AG10803 (cell line): ENCODE measurements around the gene DMAC1.

Experiments
- DNase-seq: peaks from one replicate; pipeline ENCODE4 v3.0.0; 2010; ENCODE audit warnings: low read depth
- H3K4me3 ChIP-seq: 2 replicates; pipeline ENCODE4 v1.5.1; 2011; ENCODE audit warnings: mild to moderate bottlenecking, low read length, control low read depth
- TF ChIP-seq, protein P1 (sequence below): conservative IDR thresholded peaks from 2 replicates; pipeline ENCODE4 v1.5.1; 2011; ENCODE audit warnings: mild to moderate bottlenecking, low read length, control low read depth, inconsistent platforms

DMAC1 gene

DNA sequence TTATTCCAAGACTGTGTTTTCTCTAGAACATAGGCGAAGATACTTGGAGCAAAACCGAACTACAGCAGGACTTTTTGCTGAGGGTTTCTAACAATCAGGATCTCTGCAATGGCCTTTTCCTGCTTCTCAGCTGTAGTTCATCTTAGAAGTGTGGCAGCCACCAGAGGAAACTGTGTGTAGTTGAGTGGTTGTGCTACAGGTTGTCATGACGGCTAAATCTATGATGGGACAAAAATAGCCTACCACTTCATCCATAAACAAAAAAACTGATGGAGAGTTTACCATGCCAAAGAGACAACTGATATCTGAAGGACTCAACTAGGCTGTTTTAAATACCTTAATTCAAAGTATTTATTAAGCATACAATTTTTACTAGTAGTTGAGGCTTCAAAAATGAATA is 28.2 kb upstream of the DMAC1 start:
- no peak overlapping the region for H3K4me3 ChIP-seq
- TF ChIP-seq, protein P1, sequence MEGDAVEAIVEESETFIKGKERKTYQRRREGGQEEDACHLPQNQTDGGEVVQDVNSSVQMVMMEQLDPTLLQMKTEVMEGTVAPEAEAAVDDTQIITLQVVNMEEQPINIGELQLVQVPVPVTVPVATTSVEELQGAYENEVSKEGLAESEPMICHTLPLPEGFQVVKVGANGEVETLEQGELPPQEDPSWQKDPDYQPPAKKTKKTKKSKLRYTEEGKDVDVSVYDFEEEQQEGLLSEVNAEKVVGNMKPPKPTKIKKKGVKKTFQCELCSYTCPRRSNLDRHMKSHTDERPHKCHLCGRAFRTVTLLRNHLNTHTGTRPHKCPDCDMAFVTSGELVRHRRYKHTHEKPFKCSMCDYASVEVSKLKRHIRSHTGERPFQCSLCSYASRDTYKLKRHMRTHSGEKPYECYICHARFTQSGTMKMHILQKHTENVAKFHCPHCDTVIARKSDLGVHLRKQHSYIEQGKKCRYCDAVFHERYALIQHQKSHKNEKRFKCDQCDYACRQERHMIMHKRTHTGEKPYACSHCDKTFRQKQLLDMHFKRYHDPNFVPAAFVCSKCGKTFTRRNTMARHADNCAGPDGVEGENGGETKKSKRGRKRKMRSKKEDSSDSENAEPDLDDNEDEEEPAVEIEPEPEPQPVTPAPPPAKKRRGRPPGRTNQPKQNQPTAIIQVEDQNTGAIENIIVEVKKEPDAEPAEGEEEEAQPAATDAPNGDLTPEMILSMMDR = no peak
- DNase-seq = no peak

DNA sequence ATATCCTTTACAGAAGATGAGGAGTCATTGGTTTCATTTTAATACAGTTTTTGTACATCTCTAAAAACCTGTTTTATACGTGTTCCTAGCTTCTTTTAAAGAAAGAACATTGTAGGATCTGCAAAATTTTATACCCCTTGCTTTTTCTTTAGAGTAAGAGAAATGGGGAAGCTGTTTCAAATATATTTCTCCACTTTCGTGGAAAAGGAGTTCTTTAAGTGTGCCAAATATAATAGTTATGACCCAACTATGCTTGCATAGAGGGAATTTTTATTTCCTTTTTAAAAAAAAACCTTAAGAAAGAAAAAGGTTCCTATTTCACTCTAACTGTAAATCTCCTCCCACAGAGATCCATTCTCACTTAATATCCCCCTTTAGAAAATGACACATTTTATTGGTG is 27.5 kb upstream of the DMAC1 start:
- TF ChIP-seq, protein P1 = no peak
- DNase-seq = no peak
- H3K4me3 ChIP-seq = no peak overlapping the region

DNA sequence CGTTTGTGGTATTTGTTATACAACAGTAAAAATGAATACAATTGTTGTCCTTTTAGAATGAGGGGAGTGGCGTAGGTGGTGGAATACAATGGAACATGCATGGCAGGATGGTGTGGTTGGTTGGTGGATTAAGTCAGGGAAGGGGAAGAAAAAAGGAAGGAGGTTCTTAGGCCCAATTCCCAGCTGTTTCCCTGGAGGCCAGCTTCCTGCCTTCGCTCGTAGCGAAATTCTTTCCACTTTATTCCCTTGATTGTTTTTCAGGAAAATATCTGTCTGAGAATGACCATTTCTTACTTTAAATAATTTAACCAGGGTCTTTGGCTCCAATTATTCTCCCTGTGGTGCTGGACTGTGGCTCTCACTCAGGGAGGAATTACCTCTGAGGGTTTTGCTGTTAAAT is 24.1 kb upstream of the DMAC1 start:
- TF ChIP-seq, protein P1 = no peak
- no peak overlapping the region for H3K4me3 ChIP-seq
- DNase-seq = no peak

DNA sequence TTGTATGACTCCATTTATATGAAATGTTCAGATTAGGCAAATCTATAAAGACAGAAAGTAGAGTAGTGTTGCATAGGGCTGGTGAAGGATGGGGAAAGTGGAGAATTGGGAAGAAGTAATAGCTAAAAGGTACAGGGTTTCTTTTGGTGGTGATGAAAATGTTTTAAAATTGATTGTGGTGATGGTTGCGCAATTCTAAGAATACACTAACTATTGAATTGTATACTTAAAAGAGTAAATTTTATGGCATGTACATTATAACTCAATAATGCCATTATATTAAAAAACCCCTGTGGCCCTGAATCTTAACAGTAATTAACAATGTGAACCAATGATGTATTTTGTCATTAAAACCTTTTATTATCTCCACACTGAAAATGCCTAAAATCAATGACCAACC is 20.4 kb upstream of the DMAC1 start:
- DNase-seq = no peak
- TF ChIP-seq, protein P1 = no peak
- no peak overlapping the region for H3K4me3 ChIP-seq

DNA sequence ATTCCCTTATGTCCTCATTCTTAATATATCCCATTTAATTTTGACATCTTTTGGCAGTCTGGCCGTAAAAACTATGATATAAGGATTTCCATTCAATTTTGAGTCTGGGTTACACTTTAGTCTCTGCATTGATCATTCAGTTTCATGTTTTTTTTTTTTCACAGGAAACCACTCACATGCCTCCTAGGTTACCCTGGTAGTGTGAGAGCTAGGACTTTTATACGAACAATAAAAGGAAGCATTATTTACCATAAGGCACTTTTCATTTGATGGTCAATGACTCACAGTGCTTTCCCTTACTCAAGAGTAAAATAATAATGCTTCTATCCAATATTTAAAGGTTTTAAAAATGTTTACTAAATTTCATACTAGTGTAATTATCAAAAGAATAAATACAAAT is 16.4 kb upstream of the DMAC1 start:
- TF ChIP-seq, protein P1 = no peak
- no peak for DNase-seq
- H3K4me3 ChIP-seq = no peak overlapping the region

DNA sequence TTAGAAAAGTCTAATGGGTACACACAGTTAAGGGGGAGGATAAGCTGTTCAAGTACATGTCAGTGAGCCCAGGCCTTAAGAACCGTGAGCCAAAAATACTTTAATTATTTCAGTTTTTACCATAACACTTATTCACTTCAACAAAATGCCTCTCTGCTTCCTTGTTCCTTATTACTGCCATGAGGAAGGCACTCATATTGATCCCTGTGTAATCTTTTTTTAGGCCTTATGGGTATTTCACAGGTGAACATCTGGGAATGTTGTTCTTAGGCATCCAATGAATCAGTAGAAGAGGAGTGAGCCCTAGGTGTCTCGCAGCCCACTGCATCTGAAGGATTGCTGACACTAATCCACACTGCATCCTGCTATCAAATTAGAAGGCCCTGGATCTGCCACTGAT is 13.5 kb upstream of the DMAC1 start:
- TF ChIP-seq, protein P1 = no peak
- H3K4me3 ChIP-seq = no peak overlapping the region
- no peak for DNase-seq

DNA sequence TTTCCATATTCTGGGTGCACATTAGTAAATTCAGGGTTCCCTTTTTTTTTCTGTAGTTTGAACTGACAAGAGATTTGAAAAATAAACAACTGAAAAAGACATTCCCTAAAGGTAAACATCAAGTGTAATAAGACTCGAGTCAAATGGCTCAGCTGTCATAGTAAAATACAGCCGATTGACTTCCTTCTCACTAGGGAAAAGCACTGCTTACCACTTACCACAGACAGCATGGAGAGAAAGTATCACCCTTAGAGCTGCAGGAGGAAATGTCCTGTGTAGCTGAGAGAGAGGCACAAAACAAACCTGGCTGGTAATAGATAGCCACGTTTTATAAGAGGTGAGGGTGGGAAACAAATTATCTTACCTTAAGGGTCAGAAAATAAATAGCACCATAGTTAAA is 12.1 kb upstream of the DMAC1 start:
- H3K4me3 ChIP-seq = no peak overlapping the region
- DNase-seq = no peak

More for the DNA sequence above, 12.1 kb upstream of the DMAC1 start:
- TF ChIP-seq, protein P1 = no peak
